Measurements from ENCODE around the gene PNPLA5. TPM values are rescaled to one million over a fixed set of nuclear protein-coding genes. Genes with fewer than 3 reads are reported as not detected.

PNPLA5 gene
- total and polyA plus RNA-seq, 9 of the 15 experiments (the other 6 are each of a cell fraction or from before 2014, with no cell fraction given): not detected

DNA sequence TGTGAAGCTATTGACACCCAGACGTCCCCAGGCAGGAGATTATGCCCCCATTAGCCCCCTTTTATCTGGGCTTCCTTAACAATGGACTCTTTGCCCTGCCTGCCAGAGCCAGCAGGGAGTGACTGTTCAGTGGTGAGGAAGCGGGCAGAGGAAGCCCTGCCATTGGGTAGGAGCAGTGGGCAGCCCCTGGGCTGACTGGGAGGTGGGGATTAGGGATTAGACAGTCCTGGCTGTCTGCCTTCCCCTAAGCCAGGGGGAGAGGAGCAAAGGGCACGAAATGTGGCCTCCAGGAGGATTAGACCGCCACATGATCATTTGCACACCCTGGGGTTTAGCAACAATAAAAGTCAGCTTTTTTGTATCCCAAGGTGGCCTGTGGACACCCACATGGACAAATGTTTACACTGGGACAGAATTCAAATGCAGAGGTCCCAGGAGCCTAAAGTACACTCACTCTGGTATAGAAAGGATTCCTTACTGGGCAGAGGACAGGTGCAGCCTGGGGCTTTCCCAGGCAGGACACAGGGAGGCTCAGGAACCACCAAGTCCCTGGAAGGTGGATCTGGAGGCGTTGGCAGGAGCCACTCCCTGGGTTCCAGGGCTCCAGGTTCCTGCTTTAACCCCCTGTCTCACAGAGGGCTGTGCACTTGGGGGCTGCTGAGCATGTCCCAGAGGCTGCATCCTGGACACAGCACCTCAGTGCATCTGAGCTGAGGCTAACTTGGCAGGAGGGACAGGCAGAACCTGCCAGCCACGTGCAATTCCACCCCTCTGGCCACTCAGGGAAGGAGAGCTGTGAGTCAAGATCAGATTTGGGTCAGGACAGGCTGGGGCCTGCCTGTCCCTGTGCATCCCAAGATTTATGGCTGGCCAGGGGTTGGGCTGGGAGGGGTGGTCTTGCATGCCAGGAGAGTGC lies 33.9 kb upstream of the PNPLA5 start:
- Histone ChIP-seq H3K9me1 (ENCODE audit: control insufficient read depth, insufficient read depth, low read length) (no peaks in the 10 kb centered on the region), H3K27ac (ENCODE audit: extremely low read depth, low read depth, low read length) (no peak overlapping the region), H3K4me3 (no peak overlapping the region), H3K4me2 (ENCODE audit: insufficient read depth, low read length) (no peak overlapping the region), H2AFZ (ENCODE audit: low read depth, low read length) (no peak overlapping the region), H3K9ac (ENCODE audit: insufficient read depth in 1 of 2, low read depth in 2 of 2, low read length in 2 of 2) (no peak overlapping the region), H3K4me1 (replicated peaks in 1 of 2; ENCODE audit: control insufficient read depth in 2 of 2, insufficient read depth in 2 of 2, low read length in 2 of 2) (peaks cover 2 to 9% of the 10 kb centered on the region in 2 experiments; a peak in 3 of 5 replicates), H3K9me3 (replicated peaks; ENCODE audit: control insufficient read depth, insufficient read depth, low read depth, low read length) (no peaks in the 10 kb centered on the region), H4K20me1 (replicated peaks; ENCODE audit: control insufficient read depth, insufficient read depth, low read length) (no peaks in the 10 kb centered on the region), H3K27me3 (ENCODE audit: control insufficient read depth in 2 of 2, insufficient read depth in 2 of 2, low read length in 2 of 2) (peaks cover 10 to 23% of the 10 kb centered on the region in 2 experiments; a peak in 4 of 5 replicates), H3K79me2 (ENCODE audit: control insufficient read depth, insufficient read depth, low read length) (no peaks in the 10 kb centered on the region), H3K36me3 (ENCODE audit: control insufficient read depth, insufficient read depth, low read length) (no peaks in the 10 kb centered on the region)
- in situ Hi-C loops (cut with MboI): no loop called here
- WGBS (ENCODE audit: insufficient coverage, low coverage, missing lambda C conversion rate): 9% methylated on average over 4 of the region's 6 CpGs
- TF ChIP-seq, protein P1, sequence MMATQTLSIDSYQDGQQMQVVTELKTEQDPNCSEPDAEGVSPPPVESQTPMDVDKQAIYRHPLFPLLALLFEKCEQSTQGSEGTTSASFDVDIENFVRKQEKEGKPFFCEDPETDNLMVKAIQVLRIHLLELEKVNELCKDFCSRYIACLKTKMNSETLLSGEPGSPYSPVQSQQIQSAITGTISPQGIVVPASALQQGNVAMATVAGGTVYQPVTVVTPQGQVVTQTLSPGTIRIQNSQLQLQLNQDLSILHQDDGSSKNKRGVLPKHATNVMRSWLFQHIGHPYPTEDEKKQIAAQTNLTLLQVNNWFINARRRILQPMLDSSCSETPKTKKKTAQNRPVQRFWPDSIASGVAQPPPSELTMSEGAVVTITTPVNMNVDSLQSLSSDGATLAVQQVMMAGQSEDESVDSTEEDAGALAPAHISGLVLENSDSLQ (IDR thresholded peaks at IDR 0.05): peak; percentile 18; the same call in 1 of the 2 replicates
- TF ChIP-seq TAF1 (IDR thresholded peaks at IDR 0.05; ENCODE audit: control insufficient read depth, extremely low read depth, insufficient read depth, low read length, severe bottlenecking) (no peak), GABPB1 (CRISPR knock-in tag; IDR thresholded peaks at IDR 0.05) (no peak)
- ChIA-PET CTCF (ENCODE audit: low intra/inter-chr PET ratio) (no interaction called here), POLR2A (no interaction called here)
- no peak for FAIRE-seq
- no peak for ATAC-seq
- intact Hi-C loops (cut with micrococcal nuclease): no loop called here
- DNase-seq (ENCODE audit: extremely low read depth in 1 of 4, low spot score in 3 of 4): no peak
- BruUV-seq (replicated peaks): no TSS peak
